ENCODE data around the gene MORF4L1.
"Not testable (repeated sequence)": the region's sequence is repeated elsewhere in the genome, so short reads cannot be mapped to it uniquely, and the experiment has no call there.

The MORF4L1 gene

GRCh38 chr15:78872155-78872971 is at the start of gene MORF4L1:
MORF4L1 (plus strand) TSS chr15:78872890; CDS start chr15:78873018, 128 bp downstream.
- peak; percentile 83 for DNase-seq (ENCODE audit: low spot score)

DNA sequence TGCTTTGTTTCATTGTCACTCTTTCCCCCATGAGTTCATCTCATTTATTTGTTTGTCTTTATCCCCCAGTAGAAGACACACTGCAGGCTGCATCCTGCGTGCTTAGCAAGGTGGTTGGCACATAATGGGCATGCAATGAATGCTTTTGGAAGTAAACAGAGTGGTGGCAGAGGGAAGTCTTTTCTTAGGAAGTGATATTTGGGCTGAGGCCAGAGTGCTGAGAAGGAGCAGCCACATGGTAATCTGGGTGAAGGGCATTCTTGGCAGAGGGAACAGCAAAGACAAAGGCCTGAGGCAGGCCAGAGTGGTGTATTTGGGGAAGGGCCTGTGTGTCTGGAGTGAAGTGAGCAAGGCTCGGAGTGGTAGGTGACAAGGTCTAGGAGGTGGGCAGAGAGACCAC is 43.8 kb upstream of the MORF4L1 start:
- DNase-seq (ENCODE audit: low spot score), result no peak

GRCh38 chr15:78830514-78831228 is 42.0 kb upstream of the MORF4L1 start:
- DNase-seq (ENCODE audit: low spot score), result no peak

DNA sequence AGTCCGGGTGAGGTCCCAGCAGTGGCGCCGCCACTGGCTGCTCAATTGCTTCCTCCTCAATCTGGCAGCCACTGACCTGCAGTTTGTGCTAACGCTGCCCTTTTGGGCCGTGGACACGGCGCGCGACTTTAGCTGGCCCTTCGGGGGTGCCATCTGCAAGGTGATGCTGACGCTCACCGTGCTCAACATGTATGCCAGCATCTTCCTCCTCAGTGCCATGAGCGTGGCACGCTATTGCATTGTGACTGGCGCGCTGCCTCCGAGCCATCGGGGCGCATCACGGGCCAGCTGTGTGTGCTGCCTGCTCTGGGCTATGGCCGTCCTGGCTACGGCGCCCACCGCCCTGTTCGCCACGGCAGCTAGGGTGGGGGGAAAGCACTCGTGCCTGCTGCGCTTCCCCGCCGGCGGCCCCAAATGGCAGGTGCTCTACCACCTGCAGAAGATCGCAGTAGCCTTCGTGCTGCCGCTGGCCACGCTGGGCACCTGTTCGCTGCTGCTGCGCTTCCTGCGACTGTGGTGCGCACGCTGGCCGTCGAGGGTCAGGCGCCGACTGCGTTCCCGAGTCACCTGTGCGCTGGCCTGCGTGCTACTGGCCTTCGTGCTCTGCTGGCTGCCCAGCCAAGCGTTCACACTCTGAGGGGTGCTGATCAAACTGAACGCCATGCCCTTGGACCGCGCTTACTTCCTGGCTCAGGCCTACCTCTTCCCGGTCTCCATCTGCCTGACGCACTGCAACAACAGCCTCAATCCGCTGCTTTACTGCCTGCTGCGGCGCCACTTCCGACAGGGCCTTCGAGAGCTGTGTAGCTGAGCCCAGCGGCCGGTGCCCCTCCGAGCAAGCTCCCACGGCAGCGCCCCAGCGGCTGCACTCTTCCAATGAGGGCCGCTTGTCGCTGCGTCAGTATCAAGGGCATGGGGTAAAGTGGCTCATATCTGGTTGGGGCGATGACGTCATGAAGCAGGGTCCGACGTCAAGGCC is 41.2 kb upstream of the MORF4L1 start:
- DNase-seq (ENCODE audit: low spot score), result no peak

DNA sequence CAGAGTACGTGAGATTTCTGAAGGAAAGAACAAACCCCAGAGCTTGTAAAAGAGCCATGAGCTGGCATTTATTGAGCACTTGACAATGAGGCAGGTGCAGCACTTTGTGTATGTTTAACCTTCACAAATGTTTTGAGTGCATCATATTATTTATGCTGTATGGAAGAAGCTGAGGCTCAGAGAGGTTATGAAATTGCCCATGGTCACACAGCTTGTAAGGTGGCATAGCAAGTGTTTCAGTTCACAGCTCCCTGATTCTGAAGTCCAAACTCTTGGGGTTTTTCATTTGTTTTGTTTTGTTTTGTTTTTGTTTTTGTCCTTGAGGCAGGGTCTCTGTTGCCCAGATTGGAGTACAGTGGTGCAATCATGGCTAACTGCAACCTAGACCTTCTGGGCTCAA is 36.4 kb upstream of the MORF4L1 start:
- DNase-seq (ENCODE audit: low spot score), result no peak

DNA sequence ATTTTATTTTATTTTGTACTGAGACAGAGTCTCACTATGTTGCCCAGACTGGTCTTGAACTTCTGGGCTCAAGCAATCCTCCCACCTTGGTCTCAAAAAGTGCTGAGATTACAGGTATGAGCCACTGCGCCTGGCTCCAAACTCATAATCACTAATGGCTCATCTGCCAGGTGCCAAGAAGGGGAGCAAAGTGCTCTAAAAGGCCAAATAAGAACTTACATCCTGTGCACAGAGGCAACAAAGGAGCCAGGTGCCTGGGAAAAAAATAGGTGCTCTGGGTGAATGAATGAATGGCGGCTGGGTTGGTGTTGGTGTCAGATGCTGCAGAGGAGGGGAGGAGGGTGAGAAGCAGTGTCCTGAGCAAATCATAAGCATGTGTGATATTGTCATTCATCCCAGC is 35.6 kb upstream of the MORF4L1 start:
- no peak for DNase-seq (ENCODE audit: low spot score)

- no peak for DNase-seq (ENCODE audit: low spot score)
Observed at GRCh38 chr15:78837543-78837942, 35.1 kb upstream of the MORF4L1 start.

- DNase-seq (ENCODE audit: low spot score), result no peak
Observed at GRCh38 chr15:78838489-78838888, 34.2 kb upstream of the MORF4L1 start.

GRCh38 chr15:78839151-78839550 is 33.5 kb upstream of the MORF4L1 start:
- DNase-seq (ENCODE audit: low spot score), result not testable (repeated sequence)

GRCh38 chr15:78840661-78841375 is 31.9 kb upstream of the MORF4L1 start:
- DNase-seq (ENCODE audit: low spot score), result no peak

GRCh38 chr15:78841376-78841706 is 31.3 kb upstream of the MORF4L1 start:
- DNase-seq (ENCODE audit: low spot score), result no peak

DNA sequence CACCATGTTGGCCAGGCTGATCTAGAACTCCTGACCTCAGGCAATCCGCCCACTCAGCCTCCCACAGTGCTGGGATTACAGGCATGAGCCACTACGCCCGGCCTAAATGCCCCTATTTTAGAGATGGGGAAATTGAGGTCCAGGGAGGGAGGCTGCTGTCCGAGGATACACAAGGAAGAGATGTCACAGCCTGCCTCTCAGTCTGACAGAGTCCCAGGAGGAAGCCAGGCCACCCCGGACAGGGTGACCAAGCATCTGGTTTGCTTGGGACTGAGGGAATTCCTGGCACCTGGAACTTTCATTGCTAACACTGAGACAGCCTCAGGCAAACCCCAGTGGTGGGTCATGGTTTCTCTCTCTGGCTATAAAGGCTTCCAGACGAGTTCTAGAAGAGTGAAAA is 30.8 kb upstream of the MORF4L1 start:
- DNase-seq (ENCODE audit: low spot score), result no peak

GRCh38 chr15:78842519-78842918 is 30.2 kb upstream of the MORF4L1 start:
- DNase-seq (ENCODE audit: low spot score), result no peak

GRCh38 chr15:78846906-78847305 is 25.8 kb upstream of the MORF4L1 start:
- DNase-seq (ENCODE audit: low spot score), result not testable (repeated sequence)

DNA sequence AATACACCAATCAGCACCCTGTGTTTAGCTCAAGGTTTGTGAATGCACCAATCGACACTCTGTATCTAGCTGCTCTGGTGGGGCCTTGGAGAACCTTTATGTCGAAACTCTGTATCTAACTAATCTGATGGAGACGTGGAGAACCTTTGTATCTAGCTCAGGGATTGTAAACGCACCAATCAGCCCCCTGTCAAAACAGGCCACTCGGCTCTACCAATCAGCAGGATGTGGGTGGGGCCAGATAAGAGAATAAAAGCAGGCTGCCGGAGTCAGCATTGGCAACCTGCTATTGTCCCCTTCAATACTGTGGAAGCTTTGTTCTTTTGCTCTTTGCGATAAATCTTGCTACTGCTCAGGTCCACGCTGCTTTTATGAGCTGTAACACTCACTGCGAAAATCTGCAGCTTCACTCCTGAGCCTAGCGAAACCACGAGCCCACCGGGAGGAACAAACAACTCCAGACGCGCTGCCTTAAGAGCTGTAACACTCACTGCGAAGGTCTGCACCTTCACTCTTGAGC is 25.2 kb upstream of the MORF4L1 start:
- DNase-seq (ENCODE audit: low spot score), result not testable (repeated sequence)

DNA sequence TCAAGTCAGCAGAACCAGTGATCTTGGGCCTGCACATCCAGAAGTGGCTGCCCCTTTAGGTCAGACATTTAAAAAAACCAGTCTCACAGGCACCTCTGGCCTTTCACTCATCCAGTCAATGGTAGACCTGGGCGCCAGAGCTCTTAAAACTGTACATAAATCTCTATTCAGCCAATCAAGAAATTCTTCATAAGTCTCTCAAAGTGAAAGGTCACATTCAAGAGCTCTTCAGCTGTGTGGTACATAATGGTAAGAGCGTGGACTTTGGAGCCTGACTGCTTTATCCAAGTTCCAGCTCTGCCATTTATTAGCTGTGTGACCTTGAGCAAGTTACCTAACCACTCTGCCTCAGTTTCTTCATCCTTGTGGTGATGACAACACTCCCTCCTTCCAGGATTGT is 22.3 kb upstream of the MORF4L1 start:
- DNase-seq (ENCODE audit: low spot score), result no peak

GRCh38 chr15:78850941-78851755 is 21.5 kb upstream of the MORF4L1 start:
- no peak for DNase-seq (ENCODE audit: low spot score)

DNA sequence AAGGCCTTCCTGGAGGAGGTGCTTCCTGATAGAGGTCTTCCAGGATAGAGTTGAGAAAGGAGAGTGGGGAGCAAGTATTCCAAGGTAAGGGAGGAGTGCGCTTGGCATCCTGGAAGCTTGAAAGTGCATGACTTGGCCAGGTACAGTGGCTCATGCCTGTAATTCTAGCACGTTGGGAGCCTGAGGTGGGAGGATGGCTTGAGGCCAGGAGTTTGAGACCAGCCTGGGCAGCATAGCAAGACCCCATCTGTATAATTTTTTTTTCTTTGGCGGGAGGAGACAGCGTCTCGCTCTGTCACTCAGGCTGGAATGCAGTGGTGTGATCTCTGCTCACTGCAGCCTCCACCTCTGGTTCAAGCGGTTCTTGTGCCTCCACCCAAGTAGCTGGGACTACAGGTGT is 19.2 kb upstream of the MORF4L1 start:
- DNase-seq (ENCODE audit: low spot score), result no peak

GRCh38 chr15:78854833-78855372 is 17.8 kb upstream of the MORF4L1 start:
- no peak for DNase-seq (ENCODE audit: low spot score)

DNA sequence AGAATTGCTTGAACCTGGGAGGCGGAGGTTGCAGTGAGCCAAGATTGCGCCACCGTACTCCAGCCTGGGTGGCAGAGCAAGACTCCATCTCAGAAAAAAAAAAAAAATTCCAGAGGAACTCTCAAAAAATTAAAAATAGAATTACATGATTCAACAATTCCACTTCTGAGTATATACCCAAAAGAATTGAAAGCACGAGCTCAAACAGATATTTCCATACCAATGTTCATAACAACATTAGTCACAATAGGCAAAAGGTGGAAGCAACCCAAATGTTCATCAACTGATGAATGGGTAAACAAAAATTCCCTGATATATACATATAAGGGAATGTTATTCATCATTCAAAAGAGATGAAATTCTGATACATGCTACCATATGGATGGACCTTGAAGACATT is 16.9 kb upstream of the MORF4L1 start:
- no peak for DNase-seq (ENCODE audit: low spot score)
